ENCODE measurements around the gene COX15.
"Not testable (repeated sequence)": the region's sequence is repeated elsewhere in the genome, so short reads cannot be mapped to it uniquely, and the experiment has no call there.

The COX15 gene

DNA sequence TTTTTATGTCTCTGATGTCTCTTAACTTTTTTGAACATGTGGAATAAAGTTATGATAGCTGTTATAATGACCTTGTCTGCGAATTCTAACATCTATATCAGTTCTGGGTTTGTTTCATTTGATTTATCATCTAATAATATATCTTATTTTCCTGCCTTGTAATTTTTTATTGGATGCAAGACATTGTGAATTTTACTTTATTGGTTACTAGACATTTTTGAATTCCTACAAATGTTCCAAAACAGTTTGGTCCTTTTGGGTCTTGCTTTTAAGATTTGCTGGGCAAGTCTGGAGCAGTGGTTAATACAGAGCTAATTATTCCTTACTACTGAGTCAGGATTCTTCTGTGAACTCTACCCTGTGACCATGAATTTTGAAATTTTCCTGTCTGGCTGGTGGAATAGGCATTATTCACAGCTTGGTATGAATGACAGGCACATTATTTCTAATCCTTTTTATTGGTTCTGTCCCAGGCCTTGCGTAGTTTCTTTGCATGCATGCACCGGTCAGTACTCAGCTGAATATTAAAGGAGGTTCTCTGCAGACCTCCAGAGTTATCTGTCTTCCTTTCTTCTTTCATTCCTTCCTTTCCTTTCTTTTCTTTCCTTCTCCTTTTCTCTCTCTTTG, 9.1 kb upstream of the COX15 start:
- DNase-seq = no peak

DNA sequence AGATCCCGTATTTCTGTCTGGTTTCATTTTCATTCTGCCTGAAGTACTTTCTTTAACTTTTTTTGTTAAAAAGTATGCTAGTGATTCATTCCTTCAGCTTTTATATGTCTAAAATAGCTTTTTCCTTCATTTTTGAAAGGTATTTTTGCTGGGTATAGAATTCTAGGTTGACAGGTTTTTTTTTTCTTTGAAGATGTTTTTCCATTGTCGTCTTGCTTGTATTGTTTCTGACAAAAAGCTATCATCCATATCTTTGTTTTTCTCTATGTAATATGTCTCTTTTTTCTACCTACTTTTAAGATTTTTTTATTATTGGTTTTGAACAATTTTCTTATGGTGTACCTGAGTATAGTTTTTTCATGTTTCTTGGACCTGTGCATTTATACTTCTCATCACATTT, 8.3 kb upstream of the COX15 start:
- DNase-seq = no peak

DNA sequence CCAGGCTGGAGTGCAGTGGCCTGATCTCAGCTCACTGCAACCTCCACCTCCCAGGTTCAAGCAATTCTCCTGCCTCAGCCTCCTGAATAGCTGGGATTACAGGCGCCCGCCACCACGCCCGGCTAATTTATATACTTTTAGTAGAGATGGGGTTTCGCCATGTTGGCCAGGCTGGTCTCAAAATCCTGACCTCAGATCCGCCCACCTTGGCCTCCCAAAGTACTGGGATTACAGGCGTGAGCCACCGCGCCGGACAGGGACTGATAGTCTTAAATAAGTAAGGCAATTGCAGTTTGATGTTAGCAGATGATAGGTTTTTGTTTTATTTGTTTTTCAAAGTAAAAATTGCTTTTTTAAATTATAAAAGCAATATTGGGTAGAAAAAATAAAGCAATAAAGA, 2.2 kb upstream of the COX15 start:
- not testable (repeated sequence) for DNase-seq

DNA sequence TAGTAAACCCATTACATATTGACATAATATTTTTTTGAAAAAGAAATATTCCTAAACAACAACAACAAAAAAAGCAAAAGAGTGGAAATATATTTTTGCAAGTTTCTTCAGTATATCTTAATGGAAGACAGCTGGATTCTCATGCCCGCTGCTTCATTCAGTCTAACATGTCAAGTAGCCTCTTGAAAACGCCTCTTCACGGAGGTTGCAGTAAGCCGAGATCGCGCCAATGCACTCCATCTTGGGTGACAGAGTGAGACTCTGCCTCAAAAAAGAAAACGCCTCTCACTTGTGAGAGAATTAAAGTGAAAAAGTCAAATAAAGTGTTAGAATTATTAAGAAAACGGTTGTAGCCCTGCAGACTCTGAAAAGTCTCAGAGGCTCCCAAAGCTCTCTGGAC, 1.4 kb upstream of the COX15 start:
- DNase-seq = no peak

DNA sequence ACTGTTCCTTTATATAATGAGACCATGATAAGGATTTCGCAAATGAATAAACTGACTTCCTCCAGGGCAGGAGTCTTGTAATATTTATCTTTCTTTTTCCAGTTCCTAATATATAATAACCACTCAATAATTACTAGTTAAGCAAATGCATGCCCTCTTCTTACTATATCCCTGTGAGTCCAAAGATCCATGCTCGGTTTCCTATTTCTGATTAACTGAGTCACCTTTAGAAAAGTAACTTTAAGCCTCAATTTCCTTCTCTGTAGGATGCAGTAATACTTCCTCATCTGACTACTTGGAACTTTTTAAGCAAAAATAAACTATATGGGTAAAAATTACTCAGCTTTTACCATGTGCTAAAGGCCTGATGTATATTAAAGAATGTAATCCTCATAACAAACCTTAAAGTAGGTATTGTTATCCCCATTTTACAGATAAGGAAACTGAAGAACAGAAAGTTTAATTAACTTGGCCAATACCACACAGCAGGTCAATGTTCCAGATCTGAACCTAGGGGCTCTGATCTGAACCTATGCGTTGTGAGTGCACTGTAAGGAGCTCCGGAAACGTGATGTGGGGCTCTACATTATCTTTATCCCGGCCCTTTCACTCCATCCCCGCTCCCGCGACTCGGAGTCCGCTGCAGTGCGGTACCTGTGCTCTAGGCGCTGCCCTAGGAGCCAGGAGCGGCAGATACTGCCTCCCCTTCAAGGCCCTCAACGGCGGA, 458 bp downstream of the COX15 start:
- no peak for DNase-seq

DNA sequence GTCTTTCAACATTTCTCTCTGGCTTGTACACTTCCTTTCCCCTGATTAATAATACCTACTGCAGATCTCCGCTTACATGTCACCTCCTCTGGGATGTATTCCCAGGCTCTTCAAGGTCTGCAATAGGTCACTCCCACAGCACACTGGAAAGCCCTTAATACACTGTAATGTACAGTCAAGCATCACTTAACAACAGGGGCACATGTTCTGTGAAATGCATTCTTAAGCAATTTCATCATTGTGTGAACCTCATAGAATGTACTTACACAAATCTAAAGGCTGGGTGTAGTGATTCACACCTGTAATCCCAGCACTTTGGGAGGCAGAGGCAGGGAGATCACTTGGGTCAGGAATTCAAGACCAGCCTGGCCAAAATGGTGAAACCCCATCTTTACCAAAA, 1.9 kb downstream of the COX15 start:
- DNase-seq = no peak

DNA sequence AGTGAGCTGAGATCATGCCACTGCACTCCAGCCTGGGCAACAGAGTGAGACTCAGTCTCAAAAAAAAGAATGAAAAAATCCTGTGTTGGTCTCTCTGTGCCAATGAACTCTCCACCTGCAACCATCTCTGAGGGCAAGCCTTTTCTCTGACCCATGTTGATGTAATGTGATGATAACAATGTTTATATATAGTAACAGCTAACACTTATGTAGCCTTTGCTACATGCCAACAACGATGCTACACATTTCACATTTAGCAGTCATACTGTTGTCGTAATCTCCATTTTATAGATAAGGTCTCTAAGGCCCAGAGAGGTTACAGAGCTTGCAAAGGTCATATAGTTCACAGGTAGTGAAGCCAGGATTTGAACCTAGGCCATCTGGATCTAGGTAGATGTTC, 11.5 kb downstream of the COX15 start:
- DNase-seq = no peak

DNA sequence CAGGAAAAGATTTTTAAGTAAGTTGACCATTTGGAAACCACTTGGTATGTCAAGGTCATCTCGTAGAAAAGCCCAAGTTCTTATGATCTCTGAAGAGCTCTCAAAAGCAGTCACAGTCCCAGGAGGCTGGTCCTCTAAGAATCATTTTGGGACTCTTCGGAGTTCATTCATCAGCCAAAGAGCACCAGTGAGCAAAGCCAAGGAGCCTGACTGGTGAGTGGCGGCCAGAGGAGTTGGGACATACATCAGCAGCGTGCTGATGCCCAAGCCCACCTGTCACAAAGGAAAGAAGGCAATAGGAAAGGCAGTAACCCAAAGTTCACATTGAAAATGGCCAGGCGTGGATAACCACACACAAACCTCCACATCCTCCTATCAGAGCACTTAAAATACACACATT, 17.5 kb downstream of the COX15 start:
- DNase-seq = no peak

DNA sequence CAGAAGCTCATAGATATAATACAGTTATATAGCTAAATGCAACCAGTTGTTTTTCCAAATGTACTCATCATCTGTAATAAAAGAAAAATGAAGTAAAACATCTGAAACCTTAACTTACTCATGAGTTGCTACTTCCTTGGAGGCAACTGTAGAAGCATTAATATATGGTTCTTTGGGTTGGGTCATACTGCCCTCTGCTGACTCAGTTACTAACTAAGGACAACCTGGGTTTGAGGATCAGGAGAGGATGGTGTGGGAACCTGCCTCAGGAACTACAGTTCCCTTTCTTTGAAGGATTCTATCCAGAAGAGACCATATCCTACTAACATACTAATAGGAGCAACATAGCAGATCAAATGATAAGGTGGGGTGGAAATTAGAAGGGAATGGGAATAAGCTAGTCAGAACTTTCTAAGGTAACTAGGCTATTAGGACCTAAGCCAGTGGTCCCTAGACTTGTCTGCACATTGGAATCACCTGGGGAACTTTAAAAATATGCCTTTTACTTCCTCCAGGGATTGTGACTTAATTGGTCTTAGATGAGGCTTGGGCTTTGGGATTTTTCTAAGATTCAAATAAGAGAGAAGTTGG, 20.7 kb downstream of the COX15 start:
- peak; percentile 2 for DNase-seq

DNA sequence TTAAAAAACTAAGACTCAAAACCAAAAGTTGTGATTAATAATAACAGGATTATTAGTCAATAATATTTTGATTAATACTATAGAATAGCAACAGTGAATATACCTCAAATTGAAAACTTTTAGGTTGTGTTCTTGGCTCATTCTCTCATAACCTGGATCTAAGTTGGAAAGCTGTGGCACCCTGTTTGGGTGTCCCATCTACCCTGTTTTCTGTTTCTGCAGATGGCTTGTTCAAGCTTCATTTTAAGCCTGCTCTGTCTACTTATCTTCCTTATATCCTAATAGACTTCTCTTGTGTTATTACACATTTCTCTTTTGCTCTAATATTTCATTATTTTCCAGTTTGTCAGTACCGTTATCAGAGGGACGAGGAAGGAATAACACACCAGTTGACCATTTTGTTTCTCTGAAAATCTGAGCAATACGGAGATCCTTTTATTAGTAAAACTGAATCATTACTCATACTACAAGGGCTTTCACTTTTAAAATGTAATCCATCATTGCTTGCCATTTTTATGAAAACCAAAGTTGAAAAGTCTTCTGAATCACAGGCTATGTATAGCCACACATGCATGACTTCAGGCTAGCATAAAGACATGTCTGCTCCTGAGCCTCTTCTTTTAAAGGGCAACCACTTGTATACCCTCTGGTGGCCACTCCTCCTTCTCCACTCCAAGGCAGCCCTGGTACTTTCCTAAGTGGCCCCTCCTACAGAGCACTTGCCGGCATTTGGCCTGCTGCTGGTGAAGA, 22.3 kb downstream of the COX15 start:
- DNase-seq = no peak

DNA sequence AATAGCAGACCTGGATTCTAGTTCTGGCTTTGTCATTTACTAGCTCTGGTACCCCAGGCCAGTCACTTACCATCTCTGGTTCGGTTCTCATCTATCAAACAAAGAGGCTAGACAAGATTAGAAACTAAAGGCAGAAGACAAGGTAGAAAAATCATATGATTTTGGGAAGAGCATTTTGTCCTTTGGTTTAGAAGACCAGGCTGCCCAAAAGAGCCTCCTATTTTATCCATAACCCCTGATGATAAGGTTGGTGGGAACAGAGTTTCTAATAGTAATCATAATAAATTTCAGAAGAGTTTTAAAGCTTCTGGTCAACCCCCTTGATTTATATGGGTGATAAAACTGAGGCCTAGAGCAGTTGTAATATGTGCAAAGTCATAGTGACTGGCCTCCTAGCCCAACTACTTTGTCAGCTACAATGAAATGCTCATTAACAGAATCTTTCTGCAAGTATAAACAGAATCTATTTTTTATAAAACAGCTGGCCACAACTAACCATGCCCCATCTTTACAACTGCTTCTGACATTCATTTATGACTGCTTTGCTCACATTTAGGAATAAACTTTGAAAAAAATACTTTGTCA, 23.4 kb downstream of the COX15 start:
- DNase-seq = no peak

DNA sequence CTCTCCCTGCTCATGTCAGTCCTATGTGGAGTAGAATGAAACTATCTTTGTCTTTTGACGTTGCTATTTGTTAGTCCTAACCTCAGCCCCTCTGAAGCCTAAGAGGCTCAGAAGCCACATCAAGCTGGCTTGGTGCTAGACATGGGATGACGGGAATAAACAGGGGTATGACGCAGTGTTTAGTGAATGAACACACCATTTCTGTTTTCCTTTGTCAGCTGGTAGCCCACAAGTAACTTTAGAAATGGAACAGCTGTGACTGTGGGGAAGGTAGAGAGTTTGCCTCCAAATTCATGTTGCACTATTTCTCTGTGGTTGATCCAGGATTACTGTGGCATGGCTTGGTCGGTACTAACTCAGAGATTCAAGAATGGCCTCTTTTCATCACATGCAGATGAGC, 31.3 kb downstream of the COX15 start:
- no peak for DNase-seq

DNA sequence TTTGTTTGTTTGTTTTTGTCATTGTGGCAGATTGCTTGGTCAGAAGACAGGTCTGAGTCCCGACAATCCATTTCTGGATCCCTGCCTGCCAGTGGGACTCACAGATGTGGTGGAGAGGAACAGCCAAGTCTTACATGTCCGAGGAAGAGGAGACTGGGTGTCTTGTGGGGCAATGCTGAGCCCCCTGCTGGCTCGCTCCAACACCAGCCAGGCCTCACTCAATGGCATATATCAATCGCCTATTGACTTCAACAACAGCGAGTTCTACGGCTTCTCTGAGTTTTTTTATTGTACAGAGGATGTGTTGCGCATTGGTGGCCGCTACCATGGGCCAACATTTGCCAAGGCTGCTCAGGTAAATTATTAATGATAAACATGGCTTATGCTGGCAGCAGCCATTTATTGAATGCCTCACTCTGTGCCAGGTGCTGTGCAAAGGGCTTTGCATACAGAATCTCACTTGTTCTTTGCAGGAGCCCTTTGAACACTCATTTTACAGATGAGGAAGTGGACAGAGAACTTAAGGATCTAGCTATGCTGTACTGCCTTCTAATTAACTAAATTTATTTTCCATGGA, 33.3 kb downstream of the COX15 start:
- DNase-seq = no peak

DNA sequence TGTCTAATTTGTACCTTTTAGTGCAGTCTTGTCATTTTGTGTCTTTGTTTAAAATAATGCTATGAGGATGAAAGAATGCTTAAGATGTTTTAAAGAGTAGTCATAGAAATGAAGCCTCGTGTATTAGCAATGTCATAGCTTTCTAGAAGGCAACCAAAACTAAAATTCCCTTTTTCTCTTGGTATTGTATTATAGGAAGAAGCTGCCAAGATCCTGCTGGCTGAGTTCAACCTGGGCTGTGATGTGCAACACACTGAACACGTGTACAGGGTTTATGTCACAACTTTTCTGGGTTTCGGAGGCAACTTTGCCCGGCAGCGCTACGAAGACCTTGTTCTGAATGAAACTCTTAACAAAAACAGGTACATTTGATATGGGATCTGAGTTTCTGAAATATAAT, 36.2 kb downstream of the COX15 start:
- no peak for DNase-seq

DNA sequence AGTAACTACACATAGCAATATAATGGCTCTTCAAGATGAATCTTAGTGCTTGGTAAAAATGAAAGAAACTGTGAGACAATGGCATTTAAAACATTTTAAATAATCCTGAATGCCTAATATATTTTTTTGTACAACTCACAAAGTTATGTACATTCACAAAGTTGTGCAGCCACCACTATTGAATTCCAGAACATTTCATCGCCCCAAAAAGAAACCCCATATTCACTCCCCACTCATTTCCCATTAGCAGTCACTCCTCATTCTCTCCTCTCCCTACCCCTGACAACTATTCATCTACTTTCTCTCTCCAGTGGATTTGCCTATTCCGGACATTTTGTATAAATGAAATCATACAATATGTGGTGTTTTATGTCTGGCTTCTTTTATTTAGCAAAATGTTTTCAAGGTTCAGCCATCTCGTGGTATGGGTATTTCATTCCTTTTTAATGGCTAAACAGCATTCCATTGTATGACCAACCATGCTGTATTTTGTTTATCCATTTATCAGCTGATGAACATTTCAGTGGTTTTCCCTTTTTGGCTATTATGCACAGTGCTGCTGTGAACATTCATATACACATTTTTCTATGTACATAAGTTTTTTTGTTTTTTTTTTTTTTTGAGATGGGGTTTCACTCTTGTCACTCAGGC, 37.9 kb downstream of the COX15 start:
- no peak for DNase-seq

DNA sequence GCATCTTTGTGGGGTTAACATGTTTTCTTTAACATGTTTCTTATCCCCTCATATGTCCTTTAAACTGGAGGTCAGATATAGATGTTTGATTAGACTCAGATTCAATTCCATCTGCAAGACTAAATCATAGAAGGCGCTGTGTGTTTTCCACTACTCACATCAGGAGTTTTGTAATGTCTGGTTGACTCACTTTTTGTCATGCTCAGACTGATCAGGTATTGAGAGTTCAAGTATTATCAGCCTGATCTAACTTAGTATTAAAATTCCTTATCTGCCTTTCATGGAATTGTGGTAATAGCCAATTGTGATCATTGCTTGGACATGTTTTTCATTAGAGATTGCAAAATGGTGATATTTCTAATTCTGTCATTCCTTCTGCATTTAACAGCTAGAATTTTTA, 42.5 kb downstream of the COX15 start:
- no peak for DNase-seq

DNA sequence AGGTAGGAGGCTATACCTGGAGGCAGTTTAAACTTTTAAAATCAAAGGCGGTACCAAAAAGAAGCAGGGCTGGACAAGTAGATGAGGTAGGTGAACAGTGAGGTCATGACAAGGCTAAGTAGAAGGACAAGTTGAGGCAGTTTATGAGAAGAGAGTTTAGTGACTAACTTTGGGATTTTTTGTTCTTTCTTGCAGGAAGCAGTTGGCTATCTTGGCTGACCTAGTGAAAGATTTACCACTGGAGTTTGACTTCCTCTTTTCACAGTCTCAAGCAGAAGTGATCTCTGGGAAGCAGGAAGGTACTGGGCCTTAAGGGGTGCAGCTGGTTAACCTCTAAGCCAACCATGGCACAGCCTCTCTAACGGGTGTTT, 46.3 kb downstream of the COX15 start:
- peak; percentile 1 for DNase-seq

DNA sequence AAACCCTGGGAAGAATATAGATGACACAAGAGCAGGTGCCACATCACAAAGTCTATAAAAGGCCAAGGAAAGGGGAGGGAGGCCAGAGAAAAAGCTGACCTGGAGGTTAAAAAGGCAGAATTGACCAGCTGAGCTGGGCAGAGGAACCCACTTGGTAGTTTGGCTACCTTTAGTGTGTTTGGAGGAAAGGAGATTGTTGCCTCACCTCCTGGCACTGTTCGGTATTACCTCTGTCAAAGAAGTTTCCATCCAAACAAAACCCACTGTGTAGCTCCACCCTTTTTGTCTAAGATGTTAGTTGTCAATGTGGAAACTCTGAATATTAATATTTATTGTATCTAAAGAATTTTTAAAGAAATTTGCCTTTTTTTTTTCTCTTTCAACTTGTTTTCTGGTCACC, 49.2 kb downstream of the COX15 start:
- no peak for DNase-seq
